KMS-11 (cell line): ENCODE data around the gene DCAKD.

Source experiments
- H2AFZ ChIP-seq: fragments of 200-600 bp; sonication (generic); 2 replicates; pipeline ENCODE4 v1.6.1; 2016; ENCODE audit warnings: antibody characterized with exemption, mixed run types, low read depth
- H3K27ac ChIP-seq: fragments of 200-600 bp; sonication (generic); 2 replicates; pipeline ENCODE4 v1.6.1; 2016; ENCODE audit warnings: mild to moderate bottlenecking, mixed run types
- H3K27me3 ChIP-seq: fragments of 200-600 bp; sonication (generic); 2 replicates; pipeline ENCODE4 v1.6.1; 2017; ENCODE audit warnings: mild to moderate bottlenecking, low read depth, mixed run types, moderate library complexity; ENCODE audit not compliant: insufficient read depth
- H3K36me3 ChIP-seq: fragments of 200-600 bp; sonication (generic); 2 replicates; pipeline ENCODE4 v1.6.1; 2017; ENCODE audit warnings: mild to moderate bottlenecking, mixed run types; ENCODE audit not compliant: insufficient read depth
- H3K4me1 ChIP-seq: fragments of 200-600 bp; sonication (generic); 2 replicates; pipeline ENCODE4 v1.6.1; 2016; ENCODE audit warnings: mild to moderate bottlenecking, low read depth, mixed run types; ENCODE audit not compliant: poor library complexity, severe bottlenecking
- H3K4me2 ChIP-seq: fragments of 200-600 bp; sonication (generic); 2 replicates; pipeline ENCODE4 v1.7.0; 2016; ENCODE audit warnings: mild to moderate bottlenecking, mixed run types
- H3K4me3 ChIP-seq: fragments of 200-600 bp; sonication (generic); IDR thresholded peaks from 2 replicates; pipeline ENCODE4 v1.6.1; 2017; ENCODE audit warnings: low read depth, low read length, mixed read lengths; ENCODE audit not compliant: insufficient read depth
- H3K79me2 ChIP-seq: fragments of 200-600 bp; sonication (generic); 2 replicates; pipeline ENCODE4 v1.6.1; 2016; ENCODE audit warnings: low read depth, mixed run types; ENCODE audit not compliant: insufficient read depth
- H3K9ac ChIP-seq: fragments of 200-600 bp; sonication (generic); 2 replicates; pipeline ENCODE4 v1.6.1; 2016; ENCODE audit warnings: mild to moderate bottlenecking, mixed run types
- H4K20me1 ChIP-seq: fragments of 200-600 bp; sonication (generic); 2 replicates; pipeline ENCODE4 v1.6.1; 2016; ENCODE audit warnings: mild to moderate bottlenecking, mixed run types; ENCODE audit not compliant: insufficient read depth
- CTCF ChIP-seq: fragments of 200-600 bp; sonication (generic); conservative IDR thresholded peaks from 2 replicates; pipeline ENCODE4 v1.6.1; 2017; ENCODE audit warnings: low read depth, mild to moderate bottlenecking, antibody characterized with exemption, low read length, moderate library complexity, mixed read lengths

The DCAKD gene

GRCh38 chr17:45086865-45087503 is 35.6 kb upstream of the DCAKD start:
- no peak overlapping the region for H2AFZ ChIP-seq
- no peak for TF ChIP-seq CTCF
- no peaks in the 10 kb centered on the region for H4K20me1 ChIP-seq
- H3K27me3 ChIP-seq = no peaks in the 10 kb centered on the region
- H3K9ac ChIP-seq = no peak overlapping the region
- no peaks in the 10 kb centered on the region for H3K79me2 ChIP-seq
- no peaks in the 10 kb centered on the region for H3K4me1 ChIP-seq
- no peak overlapping the region for H3K4me2 ChIP-seq
- H3K4me3 ChIP-seq = no peak overlapping the region
- H3K27ac ChIP-seq = no peak overlapping the region
- peaks cover 20% of the 10 kb centered on the region; the same call in 1 of the 2 replicates for H3K36me3 ChIP-seq

GRCh38 chr17:45086391-45086790 is 35.0 kb upstream of the DCAKD start:
- Histone ChIP-seq H3K4me3 (no peak overlapping the region), H2AFZ (no peak overlapping the region), H3K4me1 (no peaks in the 10 kb centered on the region), H3K79me2 (no peaks in the 10 kb centered on the region), H3K4me2 (no peak overlapping the region), H3K27ac (no peak overlapping the region), H3K27me3 (no peaks in the 10 kb centered on the region), H3K36me3 (peaks cover 24% of the 10 kb centered on the region; the same call in 1 of the 2 replicates), H3K9ac (no peak overlapping the region), H4K20me1 (no peaks in the 10 kb centered on the region)
- TF ChIP-seq CTCF = no peak

- Histone ChIP-seq H3K4me3 (no peak overlapping the region), H2AFZ (no peak overlapping the region), H3K36me3 (peaks cover 19% of the 10 kb centered on the region), H3K4me1 (peaks cover 16% of the 10 kb centered on the region), H3K4me2 (no peak overlapping the region), H4K20me1 (0 out of 2 replicates have a peak, but pooled peaks cover 6% of the 10 kb centered on the region), H3K79me2 (peaks cover 30% of the 10 kb centered on the region), H3K27me3 (no peaks in the 10 kb centered on the region), H3K9ac (no peak overlapping the region), H3K27ac (no peak overlapping the region)
- no peak for TF ChIP-seq CTCF
These were observed 29.7 kb upstream of the DCAKD start for GRCh38 chr17:45081047-45081703.

GRCh38 chr17:45077643-45078042 is 26.2 kb upstream of the DCAKD start:
- Histone ChIP-seq H3K36me3 (peaks cover 21% of the 10 kb centered on the region), H3K27ac (no peak overlapping the region), H2AFZ (no peak overlapping the region), H3K4me3 (no peak overlapping the region), H4K20me1 (0 out of 2 replicates have a peak, but pooled peaks cover 11% of the 10 kb centered on the region), H3K4me1 (peaks cover 21% of the 10 kb centered on the region), H3K27me3 (no peaks in the 10 kb centered on the region), H3K79me2 (peaks cover 59% of the 10 kb centered on the region), H3K9ac (no peak overlapping the region), H3K4me2 (no peak overlapping the region)
- no peak for TF ChIP-seq CTCF
